ENCODE results near the gene ZNF532.
"Not testable (repeated sequence)": the region's sequence is repeated elsewhere in the genome, so short reads cannot be mapped to it uniquely, and the experiment has no call there.

The ZNF532 gene

DNA sequence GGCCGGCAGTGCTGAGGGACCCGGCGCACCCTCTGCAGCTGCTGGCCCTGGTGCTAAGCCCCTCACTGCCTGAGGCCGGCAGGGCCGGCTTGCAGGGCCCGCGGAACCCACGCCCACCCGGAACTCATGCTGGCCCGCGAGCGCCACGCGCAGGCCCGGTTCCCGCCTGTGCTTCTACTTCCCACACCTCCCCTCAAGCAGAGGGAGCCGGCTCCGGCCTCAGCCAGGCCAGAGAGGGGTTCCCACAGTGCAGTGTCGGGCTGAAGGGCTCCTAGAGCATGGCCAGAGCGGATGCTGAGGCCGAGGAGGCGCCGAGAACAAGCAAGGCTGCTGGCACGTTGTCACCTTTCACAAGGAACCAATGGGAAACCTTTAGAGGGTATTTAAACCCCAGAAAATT, 36.8 kb upstream of the ZNF532 start:
- TF ChIP-seq, protein P1, sequence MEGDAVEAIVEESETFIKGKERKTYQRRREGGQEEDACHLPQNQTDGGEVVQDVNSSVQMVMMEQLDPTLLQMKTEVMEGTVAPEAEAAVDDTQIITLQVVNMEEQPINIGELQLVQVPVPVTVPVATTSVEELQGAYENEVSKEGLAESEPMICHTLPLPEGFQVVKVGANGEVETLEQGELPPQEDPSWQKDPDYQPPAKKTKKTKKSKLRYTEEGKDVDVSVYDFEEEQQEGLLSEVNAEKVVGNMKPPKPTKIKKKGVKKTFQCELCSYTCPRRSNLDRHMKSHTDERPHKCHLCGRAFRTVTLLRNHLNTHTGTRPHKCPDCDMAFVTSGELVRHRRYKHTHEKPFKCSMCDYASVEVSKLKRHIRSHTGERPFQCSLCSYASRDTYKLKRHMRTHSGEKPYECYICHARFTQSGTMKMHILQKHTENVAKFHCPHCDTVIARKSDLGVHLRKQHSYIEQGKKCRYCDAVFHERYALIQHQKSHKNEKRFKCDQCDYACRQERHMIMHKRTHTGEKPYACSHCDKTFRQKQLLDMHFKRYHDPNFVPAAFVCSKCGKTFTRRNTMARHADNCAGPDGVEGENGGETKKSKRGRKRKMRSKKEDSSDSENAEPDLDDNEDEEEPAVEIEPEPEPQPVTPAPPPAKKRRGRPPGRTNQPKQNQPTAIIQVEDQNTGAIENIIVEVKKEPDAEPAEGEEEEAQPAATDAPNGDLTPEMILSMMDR (conservative IDR thresholded peaks at IDR 0.05): no peak
- H3K27ac ChIP-seq: no peak overlapping the region

- no peak overlapping the region for H3K27ac ChIP-seq
- TF ChIP-seq, protein P1 (conservative IDR thresholded peaks at IDR 0.05): no peak
Measured at GRCh38 chr18:58828399-58829121, 36.1 kb upstream of the ZNF532 start.

DNA sequence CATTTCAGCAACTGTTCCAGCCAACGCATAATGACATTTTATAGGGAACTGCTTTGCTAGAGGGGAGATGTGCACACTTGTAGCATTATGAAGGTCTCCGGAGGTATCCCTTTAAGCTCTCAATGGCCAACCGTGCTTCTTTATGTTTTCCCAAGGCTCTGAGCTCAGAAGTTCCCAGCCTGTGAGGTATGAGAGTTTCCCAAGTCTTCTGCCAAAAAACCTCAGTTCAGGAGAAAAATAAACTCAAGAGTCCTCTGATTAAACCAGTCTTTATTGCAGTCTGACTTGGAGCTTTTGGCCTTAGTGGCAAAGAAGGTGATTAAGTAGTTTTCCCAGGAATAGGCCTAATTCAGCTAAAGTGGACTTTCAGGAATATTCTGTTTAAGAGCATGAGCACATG, 35.4 kb upstream of the ZNF532 start:
- no peak overlapping the region for H3K27ac ChIP-seq
- TF ChIP-seq, protein P1 (conservative IDR thresholded peaks at IDR 0.05): no peak

DNA sequence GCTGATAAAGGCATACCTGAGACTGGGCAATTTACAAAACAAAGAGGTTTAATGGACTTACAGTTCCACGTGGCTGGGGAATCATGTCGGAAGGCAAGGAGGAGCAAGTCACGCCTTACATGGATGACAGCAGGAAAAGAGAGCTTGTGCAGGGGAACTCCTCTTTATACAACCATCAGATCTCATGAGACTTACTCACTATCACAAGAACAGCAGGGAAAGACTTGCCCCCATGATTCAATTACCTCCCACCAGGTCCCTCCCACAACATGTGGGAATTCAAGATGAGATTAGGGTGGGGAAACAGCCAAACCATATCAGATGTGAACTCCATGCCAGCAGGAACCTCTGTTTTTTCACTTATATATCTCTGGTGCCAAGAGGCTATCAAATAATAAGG, 34.8 kb upstream of the ZNF532 start:
- H3K27ac ChIP-seq: not testable (repeated sequence)

DNA sequence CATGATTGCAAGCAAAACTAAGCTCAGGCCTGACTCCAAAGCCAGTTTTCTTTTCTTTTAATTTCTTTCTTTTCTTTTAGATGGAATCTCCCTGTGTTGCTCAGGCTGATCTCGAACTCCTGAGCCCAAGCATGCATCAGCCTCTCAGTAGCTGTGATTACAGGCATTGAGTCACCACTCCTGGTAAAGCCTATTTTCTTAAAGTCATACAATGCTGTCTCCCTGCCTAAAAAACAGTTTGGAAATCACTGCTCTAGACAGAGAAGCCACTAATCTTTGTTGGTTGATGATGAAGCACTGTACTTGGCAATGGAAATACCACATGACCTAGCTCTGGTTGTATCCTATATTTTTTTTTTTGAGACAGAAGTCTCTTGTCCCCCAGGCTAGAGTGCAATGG, 33.1 kb upstream of the ZNF532 start:
- H3K27ac ChIP-seq: no peak overlapping the region
- TF ChIP-seq, protein P1 (conservative IDR thresholded peaks at IDR 0.05): no peak

- TF ChIP-seq, protein P1 (conservative IDR thresholded peaks at IDR 0.05): no peak
- H3K27ac ChIP-seq: no peak overlapping the region
Measured at GRCh38 chr18:58838165-58838860, 26.4 kb upstream of the ZNF532 start.

GRCh38 chr18:58838946-58839345, 25.7 kb upstream of the ZNF532 start:
- H3K27ac ChIP-seq: no peak overlapping the region
- TF ChIP-seq, protein P1 (conservative IDR thresholded peaks at IDR 0.05): no peak
